Jurkat, Clone E6-1 (cell line): ENCODE measurements around the gene SMIM8.

Experiments used
- DNase-seq: peaks from one replicate; pipeline ENCODE4 v3.0.0-alpha.2; 2011; ENCODE audit warnings: low read depth, low spot score
- H3K4me3 ChIP-seq: 2 replicates; pipeline ENCODE4 v1.5.1; 2011; ENCODE audit warnings: mild to moderate bottlenecking, low read length, control low read depth, moderate library complexity

The SMIM8 gene

DNA sequence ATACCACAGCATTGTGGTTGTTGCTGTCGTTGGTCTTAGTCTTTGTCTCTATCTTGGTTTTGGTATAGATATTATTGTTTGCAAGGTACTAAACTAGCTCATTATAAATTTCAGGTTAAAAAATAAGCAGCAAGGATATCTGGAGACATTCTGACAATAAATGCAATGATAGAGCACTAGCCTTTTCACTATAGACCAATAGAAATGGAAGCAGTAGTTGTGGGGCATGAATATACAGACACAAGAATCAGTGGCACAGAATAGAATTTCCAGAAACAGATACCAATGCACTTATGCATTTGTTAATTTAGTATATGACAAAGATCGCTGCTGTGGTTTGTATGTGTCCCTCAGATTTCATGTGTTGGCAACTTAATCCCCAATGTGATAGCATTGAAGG lies 54.3 kb downstream of the SMIM8 start:
- DNase-seq, result no peak
- H3K4me3 ChIP-seq, result no peak overlapping the region

- no peak for DNase-seq
- no peak overlapping the region for H3K4me3 ChIP-seq
These were observed 56.6 kb downstream of the SMIM8 start for GRCh38 chr6:87378947-87379346.

DNA sequence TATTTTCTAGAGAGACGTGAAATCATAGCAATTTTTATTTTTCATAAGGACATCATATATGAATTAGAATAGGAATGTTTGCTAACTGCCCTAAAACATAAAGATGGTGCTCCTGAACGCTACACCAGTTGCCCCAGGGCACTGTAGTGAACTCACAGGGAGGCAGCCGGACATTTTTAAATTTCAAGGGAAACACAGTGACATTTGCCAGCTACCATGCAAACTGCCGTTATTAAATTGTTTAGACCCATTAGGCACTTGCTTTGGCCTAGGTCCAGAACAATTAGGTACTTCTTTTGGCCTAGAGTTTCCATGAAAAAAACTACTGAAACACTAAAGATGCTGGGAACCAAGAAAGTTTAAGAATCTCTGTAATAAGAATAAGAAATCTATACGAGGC lies 60.5 kb downstream of the SMIM8 start:
- no peak for DNase-seq
- H3K4me3 ChIP-seq, result no peak overlapping the region

DNA sequence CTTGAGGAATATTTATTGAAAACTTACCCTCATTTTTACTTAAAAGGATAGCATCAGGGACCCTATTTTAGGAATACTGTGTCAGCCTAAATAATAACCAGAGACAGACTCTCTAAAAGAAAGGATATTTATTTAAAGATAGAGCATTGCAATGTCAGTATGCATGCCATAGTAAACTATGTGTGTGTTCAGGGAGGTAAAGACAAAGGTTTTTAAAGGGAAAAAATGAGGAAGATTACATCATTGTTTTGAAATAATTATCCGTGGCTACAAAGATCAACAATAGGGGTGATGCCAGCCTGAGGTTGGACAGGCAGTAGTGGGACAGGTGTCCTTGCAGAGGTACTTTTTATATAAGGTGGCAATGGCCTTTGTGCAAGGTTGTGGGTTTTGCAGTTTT lies 61.6 kb downstream of the SMIM8 start:
- DNase-seq, result no peak
- H3K4me3 ChIP-seq, result no peak overlapping the region

GRCh38 chr6:87384449-87384848 lies 62.1 kb downstream of the SMIM8 start:
- DNase-seq, result no peak

GRCh38 chr6:87391334-87391733 lies 68.9 kb downstream of the SMIM8 start:
- DNase-seq, result no peak

More at GRCh38 chr6:87384449-87384848, 62.1 kb downstream of the SMIM8 start:
- H3K4me3 ChIP-seq, result no peak overlapping the region

More at GRCh38 chr6:87391334-87391733, 68.9 kb downstream of the SMIM8 start:
- no peak overlapping the region for H3K4me3 ChIP-seq
